Ishikawa (cell line): Measurements from ENCODE around the gene TRPM2.

Experiments
- CEBPB ChIP-seq: IDR thresholded peaks from 2 replicates; pipeline ENCODE4 v1.6.1; 2012
- CREB1 ChIP-seq: IDR thresholded peaks from 2 replicates; pipeline ENCODE4 v1.6.1; 2012; ENCODE audit warnings: low read depth
- EGR1 ChIP-seq: IDR thresholded peaks from 2 replicates; pipeline ENCODE4 v1.6.1; 2012
- EP300 ChIP-seq: IDR thresholded peaks from 2 replicates; pipeline ENCODE4 v1.6.1; 2012; ENCODE audit warnings: borderline replicate concordance
- FOXM1 ChIP-seq: IDR thresholded peaks from 2 replicates; pipeline ENCODE4 v1.6.1; 2012; ENCODE audit warnings: low read depth, borderline replicate concordance
- MAX ChIP-seq: IDR thresholded peaks from 2 replicates; pipeline ENCODE4 v1.6.1; 2012
- NFIC ChIP-seq: IDR thresholded peaks from 2 replicates; pipeline ENCODE4 v1.6.1; 2012
- RAD21 ChIP-seq: IDR thresholded peaks from 2 replicates; pipeline ENCODE4 v1.6.1; 2012; ENCODE audit warnings: low read depth
- TAF1 ChIP-seq: IDR thresholded peaks from 2 replicates; pipeline ENCODE4 v1.6.1; 2012; ENCODE audit warnings: low read depth, mild to moderate bottlenecking
- TCF12 ChIP-seq: IDR thresholded peaks from 2 replicates; pipeline ENCODE4 v1.6.1; 2012; ENCODE audit warnings: low read depth
- TEAD4 ChIP-seq: IDR thresholded peaks from 2 replicates; pipeline ENCODE4 v1.6.1; 2012
- USF1 ChIP-seq: IDR thresholded peaks from 2 replicates; pipeline ENCODE4 v1.6.1; 2012
- YY1 ChIP-seq: IDR thresholded peaks from 2 replicates; pipeline ENCODE4 v1.6.1; 2012; ENCODE audit warnings: low read depth
- ZBTB7A ChIP-seq: IDR thresholded peaks from 2 replicates; pipeline ENCODE4 v1.6.1; 2012; ENCODE audit warnings: low read depth
- TF ChIP-seq, protein P1 (sequence below): IDR thresholded peaks from 2 replicates; pipeline ENCODE4 v1.6.1; 2012; ENCODE audit warnings: low read depth, mild to moderate bottlenecking

TRPM2 gene

GRCh38 chr21:44390886-44391285 lies 37.5 kb downstream of the TRPM2 start:
- TF ChIP-seq MAX = no peak
- TF ChIP-seq USF1 = no peak
- TF ChIP-seq, protein P1, sequence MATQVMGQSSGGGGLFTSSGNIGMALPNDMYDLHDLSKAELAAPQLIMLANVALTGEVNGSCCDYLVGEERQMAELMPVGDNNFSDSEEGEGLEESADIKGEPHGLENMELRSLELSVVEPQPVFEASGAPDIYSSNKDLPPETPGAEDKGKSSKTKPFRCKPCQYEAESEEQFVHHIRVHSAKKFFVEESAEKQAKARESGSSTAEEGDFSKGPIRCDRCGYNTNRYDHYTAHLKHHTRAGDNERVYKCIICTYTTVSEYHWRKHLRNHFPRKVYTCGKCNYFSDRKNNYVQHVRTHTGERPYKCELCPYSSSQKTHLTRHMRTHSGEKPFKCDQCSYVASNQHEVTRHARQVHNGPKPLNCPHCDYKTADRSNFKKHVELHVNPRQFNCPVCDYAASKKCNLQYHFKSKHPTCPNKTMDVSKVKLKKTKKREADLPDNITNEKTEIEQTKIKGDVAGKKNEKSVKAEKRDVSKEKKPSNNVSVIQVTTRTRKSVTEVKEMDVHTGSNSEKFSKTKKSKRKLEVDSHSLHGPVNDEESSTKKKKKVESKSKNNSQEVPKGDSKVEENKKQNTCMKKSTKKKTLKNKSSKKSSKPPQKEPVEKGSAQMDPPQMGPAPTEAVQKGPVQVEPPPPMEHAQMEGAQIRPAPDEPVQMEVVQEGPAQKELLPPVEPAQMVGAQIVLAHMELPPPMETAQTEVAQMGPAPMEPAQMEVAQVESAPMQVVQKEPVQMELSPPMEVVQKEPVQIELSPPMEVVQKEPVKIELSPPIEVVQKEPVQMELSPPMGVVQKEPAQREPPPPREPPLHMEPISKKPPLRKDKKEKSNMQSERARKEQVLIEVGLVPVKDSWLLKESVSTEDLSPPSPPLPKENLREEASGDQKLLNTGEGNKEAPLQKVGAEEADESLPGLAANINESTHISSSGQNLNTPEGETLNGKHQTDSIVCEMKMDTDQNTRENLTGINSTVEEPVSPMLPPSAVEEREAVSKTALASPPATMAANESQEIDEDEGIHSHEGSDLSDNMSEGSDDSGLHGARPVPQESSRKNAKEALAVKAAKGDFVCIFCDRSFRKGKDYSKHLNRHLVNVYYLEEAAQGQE = no peak
- TF ChIP-seq CEBPB = no peak
- TF ChIP-seq FOXM1 = no peak
- TF ChIP-seq TEAD4 = no peak
- TF ChIP-seq EGR1 = no peak
- TF ChIP-seq EP300 = no peak
- TF ChIP-seq CREB1 = no peak
- TF ChIP-seq RAD21 = no peak
- TF ChIP-seq TCF12 = no peak
- no peak for TF ChIP-seq YY1
- no peak for TF ChIP-seq NFIC
- no peak for TF ChIP-seq TAF1
- no peak for TF ChIP-seq ZBTB7A

- TF ChIP-seq TAF1 (no peak), RAD21 (no peak), USF1 (no peak), EGR1 (no peak), TCF12 (no peak), FOXM1 (no peak), CREB1 (no peak), MAX (no peak), NFIC (no peak), CEBPB (no peak), ZBTB7A (no peak), EP300 (no peak), TEAD4 (no peak), YY1 (no peak)
- TF ChIP-seq, protein P1 = no peak
Observed at GRCh38 chr21:44391345-44392091, 38.1 kb downstream of the TRPM2 start.

GRCh38 chr21:44392185-44392584 lies 38.8 kb downstream of the TRPM2 start:
- TF ChIP-seq TEAD4 (no peak), USF1 (no peak), TAF1 (no peak), CEBPB (no peak), FOXM1 (no peak), RAD21 (no peak), NFIC (no peak), YY1 (no peak), EP300 (no peak), CREB1 (no peak), EGR1 (no peak), MAX (no peak), ZBTB7A (no peak), TCF12 (no peak)
- TF ChIP-seq, protein P1 = no peak

DNA sequence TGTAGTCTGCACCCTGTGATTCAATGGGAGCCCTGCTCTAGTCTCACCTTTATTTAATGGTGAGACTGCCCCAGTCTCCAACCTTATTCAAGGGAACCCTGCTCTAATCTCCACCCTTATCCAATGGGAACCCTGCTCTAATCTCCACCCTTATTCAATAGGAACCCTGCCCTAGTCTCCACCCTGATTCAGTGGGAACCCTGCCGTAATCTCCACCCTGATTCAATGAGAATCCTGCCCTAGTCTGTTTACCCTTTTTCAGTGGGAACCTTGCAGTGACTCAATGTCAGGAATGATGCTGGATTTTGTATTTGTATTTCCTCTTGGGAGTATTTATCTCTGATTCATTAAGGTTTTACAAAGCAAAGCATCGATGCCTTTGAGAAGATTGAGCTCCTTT lies 39.5 kb downstream of the TRPM2 start:
- TF ChIP-seq FOXM1 (no peak), YY1 (no peak), EP300 (no peak), RAD21 (no peak), CEBPB (no peak), MAX (no peak)
- TF ChIP-seq, protein P1 = no peak
